ENCODE results near the gene ATG2B. TPM values are rescaled to one million over a fixed set of nuclear protein-coding genes. Genes with fewer than 3 reads are reported as not detected.

ATG2B gene
- total RNA-seq, 2 experiments from 2014 or later: 14.7 to 15.4 TPM

GRCh38 chr14:96318836-96319235 lies 44.3 kb downstream of the ATG2B start:
- CTCF ChIA-PET: no interaction called here
- Mint-ChIP-seq H3K4me3 (no peak overlapping the region), H3K36me3 (peaks cover 28% of the 10 kb centered on the region), H3K27ac (no peak overlapping the region), H3K9me3 (ENCODE audit: low read depth) (no peaks in the 10 kb centered on the region), H3K4me1 (peaks cover 4% of the 10 kb centered on the region), H3K27me3 (no peaks in the 10 kb centered on the region)
- no peak for ATAC-seq
- no peak for DNase-seq

- no peak for ATAC-seq
- no peaks in the 10 kb centered on the region for H3K27me3 Mint-ChIP-seq
- H3K4me1 Mint-ChIP-seq: peaks cover 4% of the 10 kb centered on the region
- H3K9me3 Mint-ChIP-seq (ENCODE audit: low read depth): no peaks in the 10 kb centered on the region
- H3K36me3 Mint-ChIP-seq: peaks cover 27% of the 10 kb centered on the region
- H3K4me3 Mint-ChIP-seq: no peak overlapping the region
- DNase-seq: no peak
- CTCF ChIA-PET: no interaction called here
- no peak overlapping the region for H3K27ac Mint-ChIP-seq
Observed at GRCh38 chr14:96316087-96316486, 47.1 kb downstream of the ATG2B start.

- Mint-ChIP-seq H3K36me3 (peaks cover 18% of the 10 kb centered on the region), H3K9me3 (ENCODE audit: low read depth) (no peaks in the 10 kb centered on the region), H3K27me3 (no peaks in the 10 kb centered on the region), H3K4me3 (no peak overlapping the region), H3K27ac (no peak overlapping the region), H3K4me1 (no peaks in the 10 kb centered on the region)
- DNase-seq (no peak), ATAC-seq (no peak)
- CTCF ChIA-PET: no interaction called here
Observed at GRCh38 chr14:96310906-96311305, 52.2 kb downstream of the ATG2B start.

- no peak for ATAC-seq
- no peak overlapping the region for H3K4me3 Mint-ChIP-seq
- CTCF ChIA-PET: no interaction called here
Observed at GRCh38 chr14:96309896-96310330, 53.2 kb downstream of the ATG2B start.

GRCh38 chr14:96309133-96309895 lies 53.8 kb downstream of the ATG2B start:
- H3K4me3 Mint-ChIP-seq: no peak overlapping the region
- CTCF ChIA-PET: interaction anchor here (1.3 kb wide), 1 partner anchor 12 kb away, joined by 3 read pairs; no protein-coding TSS in a partner anchor
- H3K27ac Mint-ChIP-seq: no peak overlapping the region
- H3K4me1 Mint-ChIP-seq: no peaks in the 10 kb centered on the region
- H3K36me3 Mint-ChIP-seq: peaks cover 11% of the 10 kb centered on the region
- H3K27me3 Mint-ChIP-seq: no peaks in the 10 kb centered on the region
- no peaks in the 10 kb centered on the region for H3K9me3 Mint-ChIP-seq (ENCODE audit: low read depth)
- ATAC-seq (no peak), DNase-seq (no peak)

More at GRCh38 chr14:96309896-96310330, 53.2 kb downstream of the ATG2B start:
- Mint-ChIP-seq H3K36me3 (peaks cover 12% of the 10 kb centered on the region), H3K27ac (no peak overlapping the region), H3K27me3 (no peaks in the 10 kb centered on the region), H3K9me3 (ENCODE audit: low read depth) (no peaks in the 10 kb centered on the region), H3K4me1 (no peaks in the 10 kb centered on the region)
- no peak for DNase-seq

DNA sequence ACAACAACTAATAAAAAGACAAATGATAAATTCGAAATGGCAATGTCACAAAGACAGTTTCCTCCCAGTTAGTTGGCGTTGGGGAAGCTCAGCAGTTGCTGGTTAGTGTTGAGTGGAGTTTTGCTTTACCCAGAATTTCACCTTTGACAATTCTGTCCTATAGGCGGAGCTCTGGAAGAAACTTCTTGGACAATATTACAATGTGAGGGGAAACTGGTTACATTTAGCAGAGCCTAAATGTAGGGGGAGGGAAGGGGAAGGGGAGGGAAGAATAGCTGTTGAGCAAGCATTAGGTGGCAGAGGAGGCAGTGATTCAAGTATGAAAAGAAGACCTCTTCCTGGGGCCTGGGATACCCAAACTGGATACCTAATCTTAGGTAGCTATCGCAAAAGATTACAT lies 55.7 kb downstream of the ATG2B start:
- Mint-ChIP-seq H3K27ac (no peak overlapping the region), H3K36me3 (peaks cover 4% of the 10 kb centered on the region), H3K27me3 (no peaks in the 10 kb centered on the region), H3K4me1 (no peaks in the 10 kb centered on the region), H3K9me3 (ENCODE audit: low read depth) (no peaks in the 10 kb centered on the region), H3K4me3 (no peak overlapping the region)
- CTCF ChIA-PET: interaction anchor here (1.1 kb wide), 1 partner anchor 31 kb away, joined by 3 read pairs; no protein-coding TSS in a partner anchor
- DNase-seq (no peak), ATAC-seq (no peak)

GRCh38 chr14:96304956-96305355 lies 58.2 kb downstream of the ATG2B start:
- Mint-ChIP-seq H3K36me3 (peaks cover 2% of the 10 kb centered on the region), H3K4me1 (no peaks in the 10 kb centered on the region), H3K9me3 (ENCODE audit: low read depth) (no peaks in the 10 kb centered on the region), H3K27me3 (no peaks in the 10 kb centered on the region), H3K4me3 (no peak overlapping the region), H3K27ac (no peak overlapping the region)
- CTCF ChIA-PET: no interaction called here
- no peak for ATAC-seq
- DNase-seq: no peak

GRCh38 chr14:96303981-96304380 lies 59.2 kb downstream of the ATG2B start:
- Mint-ChIP-seq H3K4me1 (no peaks in the 10 kb centered on the region), H3K36me3 (peaks cover 2% of the 10 kb centered on the region)
- DNase-seq: no peak

DNA sequence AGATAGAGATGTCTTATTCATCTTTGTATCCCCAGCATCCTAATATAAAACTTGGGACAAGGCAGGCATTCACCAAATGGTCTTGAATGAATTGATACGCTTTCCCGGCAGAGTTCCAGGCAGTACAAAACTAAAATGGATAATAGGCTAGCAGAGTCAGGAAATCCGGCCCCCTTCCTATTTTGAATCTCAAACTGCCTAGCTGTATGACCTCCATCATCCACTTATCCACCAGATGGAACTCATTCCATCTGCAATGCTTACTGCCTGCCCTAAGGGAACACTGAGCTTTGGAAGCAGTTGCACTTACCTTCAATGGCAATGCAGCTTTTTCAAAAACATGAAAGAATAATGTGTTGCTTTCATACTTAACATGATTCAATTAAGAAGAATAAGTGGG lies 63.7 kb downstream of the ATG2B start:
- ATAC-seq (no peak), DNase-seq (no peak)
- H3K36me3 Mint-ChIP-seq: peaks cover 1% of the 10 kb centered on the region
- no peaks in the 10 kb centered on the region for H3K4me1 Mint-ChIP-seq
- H3K9me3 Mint-ChIP-seq (ENCODE audit: low read depth): no peaks in the 10 kb centered on the region
- H3K4me3 Mint-ChIP-seq: no peak overlapping the region
- no peaks in the 10 kb centered on the region for H3K27me3 Mint-ChIP-seq
- CTCF ChIA-PET: interaction anchor here (0.8 kb wide), 1 partner anchor 125 kb away, joined by 4 read pairs; no protein-coding TSS in a partner anchor
- no peak overlapping the region for H3K27ac Mint-ChIP-seq

More at GRCh38 chr14:96303981-96304380, 59.2 kb downstream of the ATG2B start:
- H3K27me3 Mint-ChIP-seq: no peaks in the 10 kb centered on the region
- H3K4me3 Mint-ChIP-seq: no peak overlapping the region
- no peaks in the 10 kb centered on the region for H3K9me3 Mint-ChIP-seq (ENCODE audit: low read depth)
- no peak for ATAC-seq
- no peak overlapping the region for H3K27ac Mint-ChIP-seq
- CTCF ChIA-PET: no interaction called here

DNA sequence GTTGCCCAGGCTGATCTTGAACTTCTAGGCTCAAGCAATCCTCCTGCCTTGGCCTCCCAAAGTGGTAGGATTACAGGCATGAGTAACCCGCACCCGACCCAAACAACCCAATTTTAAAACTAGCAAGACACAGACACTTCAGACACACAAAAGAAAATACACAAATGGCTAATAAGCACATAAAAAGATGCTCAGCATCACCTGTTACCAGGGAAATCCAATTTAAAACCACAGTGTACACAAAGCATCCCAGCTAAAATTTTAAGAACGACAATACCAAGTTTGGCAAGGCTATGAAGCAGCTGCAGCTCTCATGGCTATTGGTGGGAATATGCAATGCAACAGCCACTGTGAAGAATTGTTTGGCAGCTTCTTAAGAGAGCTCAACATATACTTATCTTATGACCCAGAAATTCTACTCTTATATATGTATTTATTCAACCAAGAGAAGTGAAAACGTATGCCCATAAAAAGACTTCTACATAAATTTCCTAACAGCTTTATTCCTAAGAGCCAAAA lies 65.1 kb downstream of the ATG2B start:
- DNase-seq (no peak), ATAC-seq (no peak)
- Mint-ChIP-seq H3K27ac (no peak overlapping the region), H3K4me3 (no peak overlapping the region), H3K36me3 (peaks cover 1% of the 10 kb centered on the region), H3K4me1 (no peaks in the 10 kb centered on the region), H3K27me3 (no peaks in the 10 kb centered on the region), H3K9me3 (ENCODE audit: low read depth) (no peaks in the 10 kb centered on the region)
- CTCF ChIA-PET: interaction anchor here (0.7 to 2.3 kb wide), 5 partner anchors 11 to 127 kb away, joined by 3 to 7 read pairs (median 3); no protein-coding TSS in a partner anchor

DNA sequence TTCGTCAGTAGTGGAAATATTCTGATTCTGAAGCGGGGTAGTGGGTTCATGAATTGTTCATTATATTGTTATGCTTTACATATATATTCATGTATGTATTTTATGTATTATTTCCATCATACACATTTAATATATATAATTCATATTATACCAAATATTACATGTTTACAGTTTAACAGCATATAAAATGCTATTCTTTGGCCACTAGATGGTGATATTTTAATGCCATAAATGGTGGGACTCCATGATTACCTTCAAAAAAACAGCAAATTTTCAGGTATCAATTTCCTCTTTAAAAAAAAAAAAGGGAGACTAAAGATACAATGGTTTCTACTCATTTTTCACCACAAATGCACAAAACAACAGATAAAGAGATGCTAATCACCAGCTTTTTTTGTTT lies 66.1 kb downstream of the ATG2B start:
- Mint-ChIP-seq H3K4me3 (no peak overlapping the region), H3K9me3 (ENCODE audit: low read depth) (no peaks in the 10 kb centered on the region), H3K4me1 (no peaks in the 10 kb centered on the region), H3K27me3 (no peaks in the 10 kb centered on the region), H3K36me3 (peaks cover 1% of the 10 kb centered on the region), H3K27ac (no peak overlapping the region)
- no peak for DNase-seq
- ATAC-seq: no peak
- CTCF ChIA-PET: interaction anchor here (0.7 to 2.3 kb wide), 5 partner anchors 12 to 128 kb away, joined by 3 to 7 read pairs (median 3); no protein-coding TSS in a partner anchor

DNA sequence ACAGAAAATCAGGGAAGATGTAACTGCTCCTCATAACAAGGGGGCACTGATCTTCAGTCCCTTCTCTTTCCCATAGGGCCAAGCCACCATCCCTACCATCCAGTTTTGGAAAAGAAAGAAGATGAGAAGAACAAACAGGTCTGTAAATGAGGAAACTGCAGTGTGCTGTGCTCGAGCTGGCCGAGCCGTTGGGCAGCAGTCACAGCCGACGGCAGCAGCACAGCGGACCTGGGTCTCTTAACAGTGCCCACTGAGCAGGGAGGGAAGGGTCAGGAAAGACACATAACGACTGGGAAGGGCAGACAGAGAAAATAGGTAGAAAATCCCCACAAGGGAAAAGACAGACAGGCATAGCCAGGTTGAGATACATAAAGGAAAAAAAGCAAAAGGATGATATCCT lies 68.9 kb downstream of the ATG2B start:
- H3K27me3 Mint-ChIP-seq: no peaks in the 10 kb centered on the region
- no peaks in the 10 kb centered on the region for H3K9me3 Mint-ChIP-seq (ENCODE audit: low read depth)
- no peaks in the 10 kb centered on the region for H3K4me1 Mint-ChIP-seq
- ATAC-seq (no peak), DNase-seq (no peak)
- no peak overlapping the region for H3K27ac Mint-ChIP-seq
- CTCF ChIA-PET: no interaction called here
- H3K36me3 Mint-ChIP-seq: peaks cover 5% of the 10 kb centered on the region
- H3K4me3 Mint-ChIP-seq: no peak overlapping the region

DNA sequence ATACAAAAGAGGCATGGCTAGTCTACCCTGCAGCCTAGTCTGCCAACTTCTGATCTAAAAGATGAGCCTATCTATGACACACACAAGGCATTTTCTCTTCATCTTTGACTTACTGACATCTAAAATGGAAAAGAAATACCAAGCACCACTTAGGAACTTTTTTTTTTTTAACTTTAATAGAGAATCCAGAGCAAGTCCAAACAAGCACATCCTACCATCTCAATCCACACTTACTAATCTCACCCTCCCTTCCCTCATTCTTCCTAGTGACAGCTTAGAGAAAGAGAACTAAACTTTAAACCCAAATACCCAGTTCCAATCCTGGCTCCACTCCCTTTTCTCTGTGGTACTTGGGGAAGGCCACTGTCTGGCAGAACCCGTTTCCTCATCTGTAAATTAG lies 75.3 kb downstream of the ATG2B start:
- H3K4me1 Mint-ChIP-seq: no peaks in the 10 kb centered on the region
- H3K27me3 Mint-ChIP-seq: no peaks in the 10 kb centered on the region
- no peaks in the 10 kb centered on the region for H3K9me3 Mint-ChIP-seq (ENCODE audit: low read depth)
- no peak overlapping the region for H3K27ac Mint-ChIP-seq
- CTCF ChIA-PET: interaction anchor here (0.9 kb wide), 1 partner anchor 8 kb away, joined by 3 read pairs; no protein-coding TSS in a partner anchor
- peaks cover 6% of the 10 kb centered on the region for H3K36me3 Mint-ChIP-seq
- DNase-seq (no peak), ATAC-seq (no peak)
- no peak overlapping the region for H3K4me3 Mint-ChIP-seq

DNA sequence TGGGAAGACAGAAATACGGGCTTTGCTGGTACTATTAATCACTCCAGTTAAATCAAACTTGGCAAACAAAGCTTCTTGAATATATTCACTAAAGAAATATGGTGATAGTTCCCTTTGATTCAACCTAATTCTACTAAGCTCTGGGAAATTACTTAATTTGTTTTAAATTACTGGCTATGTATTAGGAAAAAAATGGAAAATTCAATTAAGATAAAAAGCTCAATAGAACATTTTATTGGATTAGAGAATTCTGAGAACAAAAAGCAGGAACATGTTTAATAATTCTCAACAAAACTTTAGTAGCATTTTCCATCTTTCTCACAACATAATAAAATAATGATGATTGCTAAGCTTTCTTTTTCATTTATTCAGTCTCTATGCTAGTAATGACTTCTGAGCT lies 76.9 kb downstream of the ATG2B start:
- Mint-ChIP-seq H3K4me1 (no peaks in the 10 kb centered on the region), H3K4me3 (no peak overlapping the region), H3K9me3 (ENCODE audit: low read depth) (no peaks in the 10 kb centered on the region), H3K27me3 (no peaks in the 10 kb centered on the region), H3K27ac (no peak overlapping the region), H3K36me3 (peaks cover 5% of the 10 kb centered on the region)
- ATAC-seq (no peak), DNase-seq (no peak)
- CTCF ChIA-PET: interaction anchor here (1.0 to 1.1 kb wide), 2 partner anchors 13 to 138 kb away, joined by 4 to 5 read pairs; no protein-coding TSS in a partner anchor
